ENCODE data around the gene ARHGEF17. TPM values are rescaled to one million over a fixed set of nuclear protein-coding genes. Genes with fewer than 3 reads are reported as not detected.

ARHGEF17 gene
- total RNA-seq, 1 experiment from 2014 or later: 24.0 TPM

DNA sequence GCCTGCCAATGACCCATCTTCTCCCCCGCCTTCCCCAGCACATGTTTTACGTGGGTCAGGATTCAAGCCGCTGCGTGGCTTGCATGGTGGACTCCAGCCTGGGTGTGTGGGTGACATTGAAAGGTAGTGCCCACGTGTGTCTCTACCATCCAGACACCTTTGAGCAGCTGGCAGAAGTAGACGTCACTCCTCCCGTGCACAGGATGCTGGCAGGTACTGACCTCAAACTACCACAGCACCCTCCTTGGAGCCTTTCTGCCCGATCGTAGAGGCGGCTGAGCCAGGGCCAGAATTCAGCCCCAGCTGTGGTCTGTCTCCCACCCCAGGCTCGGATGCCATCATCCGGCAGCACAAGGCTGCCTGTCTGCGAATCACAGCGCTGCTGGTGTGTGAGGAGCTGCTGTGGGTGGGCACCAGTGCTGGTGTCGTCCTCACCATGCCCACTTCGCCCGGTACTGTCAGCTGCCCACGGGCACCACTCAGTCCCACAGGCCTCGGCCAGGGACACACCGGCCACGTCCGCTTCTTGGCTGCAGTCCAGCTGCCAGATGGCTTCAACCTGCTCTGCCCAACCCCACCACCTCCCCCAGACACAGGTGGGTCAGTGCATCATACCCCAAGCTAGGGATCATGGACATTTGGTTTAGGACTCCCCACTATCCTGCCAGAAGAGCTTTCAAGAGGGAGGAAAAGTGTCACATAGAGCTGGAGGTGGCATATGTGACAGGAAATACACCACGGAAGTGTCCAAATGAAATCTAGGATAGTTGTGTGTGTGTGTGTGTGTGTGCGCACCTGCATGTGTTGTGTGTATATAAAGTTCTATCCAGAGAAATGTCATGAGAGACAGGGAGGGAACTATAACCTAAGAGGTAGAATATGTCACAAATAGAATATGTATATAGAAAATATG lies 57.5 kb downstream of the ARHGEF17 start:
- ChIA-PET POLR2A (ENCODE audit: low non-redundant PET) (interaction anchor here (1.1 kb wide), 1 partner anchor 9 kb away, joined by 5 read pairs; no protein-coding TSS in a partner anchor), CTCF (no interaction called here)
- H3K4me3 ChIP-seq (ENCODE audit: low read depth, low read length, poor library complexity, severe bottlenecking): no peak overlapping the region
- TF ChIP-seq EZH2 (IDR thresholded peaks at IDR 0.05; ENCODE audit: borderline replicate concordance, low read depth, low read length, poor library complexity, severe bottlenecking): no peak
- TF ChIP-seq, protein P1, sequence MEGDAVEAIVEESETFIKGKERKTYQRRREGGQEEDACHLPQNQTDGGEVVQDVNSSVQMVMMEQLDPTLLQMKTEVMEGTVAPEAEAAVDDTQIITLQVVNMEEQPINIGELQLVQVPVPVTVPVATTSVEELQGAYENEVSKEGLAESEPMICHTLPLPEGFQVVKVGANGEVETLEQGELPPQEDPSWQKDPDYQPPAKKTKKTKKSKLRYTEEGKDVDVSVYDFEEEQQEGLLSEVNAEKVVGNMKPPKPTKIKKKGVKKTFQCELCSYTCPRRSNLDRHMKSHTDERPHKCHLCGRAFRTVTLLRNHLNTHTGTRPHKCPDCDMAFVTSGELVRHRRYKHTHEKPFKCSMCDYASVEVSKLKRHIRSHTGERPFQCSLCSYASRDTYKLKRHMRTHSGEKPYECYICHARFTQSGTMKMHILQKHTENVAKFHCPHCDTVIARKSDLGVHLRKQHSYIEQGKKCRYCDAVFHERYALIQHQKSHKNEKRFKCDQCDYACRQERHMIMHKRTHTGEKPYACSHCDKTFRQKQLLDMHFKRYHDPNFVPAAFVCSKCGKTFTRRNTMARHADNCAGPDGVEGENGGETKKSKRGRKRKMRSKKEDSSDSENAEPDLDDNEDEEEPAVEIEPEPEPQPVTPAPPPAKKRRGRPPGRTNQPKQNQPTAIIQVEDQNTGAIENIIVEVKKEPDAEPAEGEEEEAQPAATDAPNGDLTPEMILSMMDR (conservative IDR thresholded peaks at IDR 0.05; ENCODE audit: low read depth, low read length): no peak
- H3K27ac ChIP-seq (ENCODE audit: low read depth, low read length, poor library complexity, severe bottlenecking): no peak overlapping the region
- peaks cover 16% of the 10 kb centered on the region for H3K36me3 ChIP-seq (ENCODE audit: insufficient read depth, low read length, poor library complexity, severe bottlenecking)
- intact Hi-C loops (cut with micrococcal nuclease; ENCODE audit: unreplicated experiment): no loop called here
- H3K9me3 ChIP-seq (ENCODE audit: low read depth, low read length, poor library complexity, severe bottlenecking): no peaks in the 10 kb centered on the region
- no peak for DNase-seq (ENCODE audit: low spot score)
- no TSS peak for BruUV-seq (replicated peaks)
- no peaks in the 10 kb centered on the region for H3K4me1 ChIP-seq (ENCODE audit: insufficient read depth, low read length, poor library complexity, severe bottlenecking)
- H3K27me3 ChIP-seq (replicated peaks; ENCODE audit: insufficient read depth, low read depth, low read length, poor library complexity): no peaks in the 10 kb centered on the region

DNA sequence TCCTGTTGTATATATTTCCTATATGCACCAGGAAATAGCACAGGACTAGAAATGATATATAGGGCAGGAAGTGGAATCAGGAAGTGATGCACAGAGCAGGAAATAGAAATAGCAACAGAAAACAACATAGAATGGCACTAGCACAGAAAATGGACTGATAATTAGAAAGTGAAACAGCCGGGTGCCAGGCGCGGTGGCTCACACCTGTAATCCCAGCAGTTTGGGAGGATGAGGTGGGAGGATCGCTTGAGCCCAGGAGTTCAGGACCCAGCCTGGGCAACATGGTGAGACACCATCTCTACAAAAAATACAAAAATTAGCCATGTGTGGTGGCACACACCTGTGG lies 58.2 kb downstream of the ARHGEF17 start:
- POLR2A ChIA-PET (ENCODE audit: low non-redundant PET): no interaction called here
- TF ChIP-seq, protein P1 (conservative IDR thresholded peaks at IDR 0.05; ENCODE audit: low read depth, low read length): no peak
- H3K36me3 ChIP-seq (ENCODE audit: insufficient read depth, low read length, poor library complexity, severe bottlenecking): peaks cover 16% of the 10 kb centered on the region
- H3K4me1 ChIP-seq (ENCODE audit: insufficient read depth, low read length, poor library complexity, severe bottlenecking): no peaks in the 10 kb centered on the region
- CTCF ChIA-PET: no interaction called here
- no peak for DNase-seq (ENCODE audit: low spot score)
- H3K9me3 ChIP-seq (ENCODE audit: low read depth, low read length, poor library complexity, severe bottlenecking): no peaks in the 10 kb centered on the region
- intact Hi-C loops (cut with micrococcal nuclease; ENCODE audit: unreplicated experiment): no loop called here
- H3K27me3 ChIP-seq (replicated peaks; ENCODE audit: insufficient read depth, low read depth, low read length, poor library complexity): no peaks in the 10 kb centered on the region
- no peak overlapping the region for H3K27ac ChIP-seq (ENCODE audit: low read depth, low read length, poor library complexity, severe bottlenecking)
- no peak overlapping the region for H3K4me3 ChIP-seq (ENCODE audit: low read depth, low read length, poor library complexity, severe bottlenecking)
- BruUV-seq (replicated peaks): no TSS peak

DNA sequence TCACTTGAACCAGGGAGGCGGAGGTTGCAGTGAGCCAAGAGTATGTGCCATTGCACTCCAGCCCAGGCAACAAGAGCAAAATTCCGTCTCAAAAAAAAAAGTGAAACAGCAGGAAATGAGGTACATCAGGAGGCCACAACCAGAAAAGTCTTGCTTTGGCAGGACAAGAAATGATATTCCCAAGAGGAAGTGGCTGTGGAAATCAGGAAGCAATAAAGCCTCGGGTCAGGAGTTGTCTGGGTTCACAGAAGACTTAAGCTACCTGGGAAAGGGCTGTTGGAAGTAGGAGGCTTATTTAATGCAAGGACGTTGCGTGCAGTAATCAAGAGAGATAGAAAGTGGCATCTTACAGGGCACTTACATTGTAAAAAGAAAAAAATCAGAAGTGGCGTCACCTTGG lies 58.9 kb downstream of the ARHGEF17 start:
- no peak overlapping the region for H3K4me3 ChIP-seq (ENCODE audit: low read depth, low read length, poor library complexity, severe bottlenecking)
- H3K27me3 ChIP-seq (replicated peaks; ENCODE audit: insufficient read depth, low read depth, low read length, poor library complexity): no peaks in the 10 kb centered on the region
- TF ChIP-seq EZH2 (IDR thresholded peaks at IDR 0.05; ENCODE audit: borderline replicate concordance, low read depth, low read length, poor library complexity, severe bottlenecking): no peak
- TF ChIP-seq, protein P1 (conservative IDR thresholded peaks at IDR 0.05; ENCODE audit: low read depth, low read length): no peak
- no peak overlapping the region for H3K27ac ChIP-seq (ENCODE audit: low read depth, low read length, poor library complexity, severe bottlenecking)
- ChIA-PET POLR2A (ENCODE audit: low non-redundant PET) (no interaction called here), CTCF (no interaction called here)
- intact Hi-C loops (cut with micrococcal nuclease; ENCODE audit: unreplicated experiment): no loop called here
- H3K36me3 ChIP-seq (ENCODE audit: insufficient read depth, low read length, poor library complexity, severe bottlenecking): peaks cover 16% of the 10 kb centered on the region
- H3K4me1 ChIP-seq (ENCODE audit: insufficient read depth, low read length, poor library complexity, severe bottlenecking): no peaks in the 10 kb centered on the region
- BruUV-seq (replicated peaks): no TSS peak
- no peak for DNase-seq (ENCODE audit: low spot score)
- H3K9me3 ChIP-seq (ENCODE audit: low read depth, low read length, poor library complexity, severe bottlenecking): no peaks in the 10 kb centered on the region

Measured in A673 (cell line).